ENCODE data around the gene CDK10.

- TF ChIP-seq REST (IDR thresholded peaks at IDR 0.05; ENCODE audit: insufficient read depth in 1 of 2, low read depth in 2 of 2, low read length in 1 of 2), result no peak
- TF ChIP-seq CTCF (IDR thresholded peaks at IDR 0.05), result no peak
- TF ChIP-seq POLR2AphosphoS5 (IDR thresholded peaks at IDR 0.05; ENCODE audit: low read depth, low read length), result peak; percentile 43
- no peak for TF ChIP-seq SIN3A (IDR thresholded peaks at IDR 0.05; ENCODE audit: borderline replicate concordance, insufficient read depth, low read depth, low read length)
Measured at GRCh38 chr16:89737341-89738071, 51.0 kb downstream of the CDK10 start.
